Measurements from ENCODE around the gene FGD4.

Gene FGD4

GRCh38 chr12:32659908-32660440 is 260.6 kb downstream of the FGD4 start:
- in situ Hi-C loops (cut with MboI; ENCODE audit: low sequenced_read_pairs): loop anchor here (5.0 kb wide), 1 partner anchor 208 kb away; no protein-coding TSS in a partner anchor

GRCh38 chr12:32661706-32662105 is 262.3 kb downstream of the FGD4 start:
- in situ Hi-C loops (cut with MboI; ENCODE audit: low sequenced_read_pairs): no loop called here

DNA sequence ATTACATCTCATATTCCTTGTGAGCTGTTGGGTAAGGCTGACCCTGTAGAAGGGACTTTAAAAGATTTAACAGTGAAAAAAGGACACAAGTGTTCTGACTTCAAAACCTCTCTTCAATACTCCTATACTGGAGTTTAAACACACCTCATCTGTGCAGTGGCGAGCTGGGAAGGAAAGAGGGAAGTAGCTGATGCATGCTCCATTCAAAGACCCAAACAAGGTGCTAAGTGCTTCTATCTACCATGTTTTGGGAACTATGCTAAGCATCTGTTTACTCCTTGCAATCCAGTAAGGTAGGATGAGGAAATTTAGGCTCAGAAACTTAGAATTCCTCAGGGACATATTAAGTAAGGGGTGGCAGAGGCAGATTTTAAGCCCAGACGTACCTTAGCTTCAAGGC is 263.3 kb downstream of the FGD4 start:
- in situ Hi-C loops (cut with MboI; ENCODE audit: low sequenced_read_pairs): no loop called here

GRCh38 chr12:32666018-32666417 is 266.7 kb downstream of the FGD4 start:
- in situ Hi-C loops (cut with MboI; ENCODE audit: low sequenced_read_pairs): no loop called here

DNA sequence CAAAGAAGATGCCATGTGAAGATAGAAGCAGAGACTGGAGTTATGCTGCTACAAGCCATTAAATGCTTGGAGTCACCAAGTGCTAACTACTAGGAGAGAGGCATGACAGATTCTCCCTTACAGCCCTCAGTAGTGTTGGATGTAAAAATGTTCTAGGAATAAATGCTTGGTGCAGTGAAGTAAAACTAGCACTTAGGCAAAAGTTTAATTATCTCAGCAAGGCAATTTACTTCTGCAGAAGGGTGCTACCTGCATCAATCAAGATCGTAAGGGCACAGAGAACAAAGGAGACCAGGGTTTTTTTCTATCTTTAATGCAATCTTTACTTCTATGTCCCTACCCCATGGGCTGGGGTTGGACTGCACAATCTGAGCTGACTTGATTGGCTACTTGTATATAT is 270.2 kb downstream of the FGD4 start:
- in situ Hi-C loops (cut with MboI; ENCODE audit: low sequenced_read_pairs): no loop called here

DNA sequence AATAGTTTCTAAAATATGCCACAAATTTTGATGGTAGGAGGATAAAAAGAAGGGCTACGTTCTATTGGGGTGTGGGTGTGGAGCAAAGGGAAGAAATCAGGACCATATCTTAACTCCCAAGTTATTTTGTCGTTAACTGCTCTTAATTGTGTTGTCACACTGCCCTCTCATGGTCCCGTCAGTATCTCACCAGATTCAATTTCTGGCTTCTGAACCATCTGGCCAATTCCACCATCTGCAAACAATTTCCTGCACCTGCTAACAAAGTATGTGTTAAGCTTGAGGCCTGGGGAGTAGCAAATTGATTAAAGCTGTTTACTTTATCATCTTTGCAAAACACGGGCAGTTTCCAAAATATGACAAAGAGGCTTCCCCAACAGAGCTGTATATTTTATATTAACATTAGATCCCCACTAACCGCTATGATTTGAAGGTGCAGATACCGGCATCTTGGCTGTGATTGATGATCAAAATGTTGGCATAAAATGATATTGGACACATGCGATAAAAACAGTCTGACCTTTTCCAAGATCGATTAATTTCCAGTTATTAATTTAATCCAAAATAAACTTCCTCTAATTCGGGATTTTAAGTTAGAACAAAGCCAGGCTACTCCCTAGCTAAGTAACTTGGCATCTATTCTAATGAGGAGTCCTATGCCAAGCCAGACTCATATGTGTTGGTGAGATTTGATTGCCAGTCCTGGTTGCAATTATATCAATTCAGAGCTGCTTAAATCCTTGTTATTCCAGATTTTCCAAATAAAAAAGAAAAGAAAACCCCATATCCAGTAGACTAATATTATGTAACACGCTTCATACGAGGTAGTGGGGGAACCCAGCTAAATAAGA is 272.8 kb downstream of the FGD4 start:
- in situ Hi-C loops (cut with MboI; ENCODE audit: low sequenced_read_pairs): loop anchor here (10.0 kb wide), 1 partner anchor 307 kb away; no protein-coding TSS in a partner anchor

GRCh38 chr12:32679091-32679919 is 279.9 kb downstream of the FGD4 start, which contains the start of gene DNM1L:
Gene DNM1L, plus strand, starts transcription at chr12:32679301. Its CDS starts 63 bp downstream, at chr12:32679364.
- in situ Hi-C loops (cut with MboI; ENCODE audit: low sequenced_read_pairs): loop anchor here (10.0 to 25.0 kb wide), 2 partner anchors 315 to 1017 kb away; partner anchors contain the start of gene ETFBKMT

DNA sequence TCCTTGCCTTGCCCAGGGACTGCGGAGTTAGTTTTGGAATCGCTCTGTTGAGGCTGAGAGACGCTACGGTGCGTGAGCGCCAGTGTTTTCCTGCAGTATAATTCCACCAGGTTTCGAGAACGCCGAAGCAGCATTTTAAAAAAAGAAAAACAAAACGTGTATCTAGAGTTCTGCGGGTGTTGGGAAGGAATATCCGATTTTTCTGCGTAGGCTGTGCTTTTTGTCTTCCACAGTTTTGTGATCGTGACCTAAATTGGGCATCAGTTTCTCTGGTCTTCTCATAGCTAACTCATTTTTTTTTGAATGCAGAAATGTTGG is 280.5 kb downstream of the FGD4 start:
- in situ Hi-C loops (cut with MboI; ENCODE audit: low sequenced_read_pairs): loop anchor here (10.0 to 25.0 kb wide), 2 partner anchors 315 to 1018 kb away; partner anchors contain the start of gene ETFBKMT

- in situ Hi-C loops (cut with MboI; ENCODE audit: low sequenced_read_pairs): loop anchor here (25.0 kb wide), 1 partner anchor 1018 kb away; the partner anchor contains the start of gene ETFBKMT
Observed at GRCh38 chr12:32680787-32681186, 281.4 kb downstream of the FGD4 start.

GRCh38 chr12:32681272-32681671 is 281.9 kb downstream of the FGD4 start:
- in situ Hi-C loops (cut with MboI; ENCODE audit: low sequenced_read_pairs): loop anchor here (25.0 kb wide), 1 partner anchor 1019 kb away; the partner anchor contains the start of gene ETFBKMT

DNA sequence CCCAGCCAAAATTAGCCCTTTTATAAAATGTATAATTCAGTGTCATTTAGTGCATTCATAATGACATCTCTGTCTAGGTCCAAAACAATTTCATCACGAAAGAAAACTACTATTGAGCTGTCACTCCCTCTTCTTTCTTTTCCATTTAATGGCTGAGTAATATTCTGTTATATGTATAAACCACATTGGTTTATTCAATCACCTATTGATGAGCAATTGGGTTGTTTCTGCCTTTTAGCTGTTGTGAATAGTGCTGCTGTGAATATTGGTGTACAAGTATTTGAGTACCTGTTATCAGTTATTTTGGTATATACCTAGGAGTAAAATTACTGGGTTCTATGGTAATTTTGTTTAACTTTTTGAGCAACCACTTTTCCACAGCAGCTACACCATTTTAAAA is 287.0 kb downstream of the FGD4 start:
- in situ Hi-C loops (cut with MboI; ENCODE audit: low sequenced_read_pairs): loop anchor here (25.0 kb wide), 1 partner anchor 1024 kb away; the partner anchor contains the start of gene ETFBKMT

- in situ Hi-C loops (cut with MboI; ENCODE audit: low sequenced_read_pairs): loop anchor here (25.0 kb wide), 1 partner anchor 1026 kb away; the partner anchor contains the start of gene ETFBKMT
Observed at GRCh38 chr12:32688786-32689185, 289.4 kb downstream of the FGD4 start.

- in situ Hi-C loops (cut with MboI; ENCODE audit: low sequenced_read_pairs): loop anchor here (25.0 kb wide), 1 partner anchor 1029 kb away; the partner anchor contains the start of gene ETFBKMT
Observed at GRCh38 chr12:32690927-32691326, 291.6 kb downstream of the FGD4 start.

DNA sequence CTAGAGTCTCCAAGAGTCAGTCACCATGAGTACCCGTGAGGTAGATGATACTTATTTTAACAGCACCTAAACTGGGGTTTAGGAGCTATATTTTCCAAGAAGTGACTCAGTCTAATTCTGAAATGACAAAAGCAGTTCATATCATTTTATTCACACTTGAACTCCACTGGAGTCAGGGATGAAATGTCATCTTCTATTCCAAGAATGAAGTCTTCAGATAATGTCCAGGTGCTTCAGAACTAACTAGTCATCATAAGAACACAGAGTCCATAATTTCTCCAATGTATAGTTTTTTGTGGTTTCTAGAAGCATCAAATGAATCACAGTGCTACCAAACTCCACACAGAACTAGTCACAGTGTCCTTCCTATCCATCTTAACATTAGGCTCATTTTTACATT is 293.0 kb downstream of the FGD4 start:
- in situ Hi-C loops (cut with MboI; ENCODE audit: low sequenced_read_pairs): loop anchor here (25.0 kb wide), 1 partner anchor 1030 kb away; the partner anchor contains the start of gene ETFBKMT

DNA sequence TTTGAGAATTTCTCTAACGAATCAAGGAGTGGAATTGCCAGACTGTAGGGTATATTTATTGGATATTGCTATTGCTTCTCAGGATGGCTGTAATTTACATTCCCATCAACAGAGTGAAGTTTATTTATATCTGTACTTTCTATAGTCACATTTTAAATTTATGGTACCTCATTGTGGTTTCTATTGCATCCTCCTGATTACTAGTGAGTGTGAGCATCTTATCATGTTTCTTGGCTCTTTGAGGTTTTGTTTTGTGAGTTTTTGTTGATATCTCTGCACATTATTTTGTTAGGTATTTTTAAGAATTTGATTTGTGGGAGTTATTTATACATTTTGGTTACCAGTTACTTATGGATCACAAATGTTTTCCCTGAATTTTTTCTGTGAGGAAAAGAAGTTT is 293.7 kb downstream of the FGD4 start:
- in situ Hi-C loops (cut with MboI; ENCODE audit: low sequenced_read_pairs): loop anchor here (25.0 kb wide), 1 partner anchor 1031 kb away; the partner anchor contains the start of gene ETFBKMT

Measured in HL-60/S4 (cell line).